HG03095 (cell line): Measurements from ENCODE around the gene PNMT.
"Not testable (repeated sequence)": the region's sequence is repeated elsewhere in the genome, so short reads cannot be mapped to it uniquely, and the experiment has no call there.

ENCODE experiments used
- ATAC-seq: cut with Tn5 transposase; IDR thresholded peaks from one replicate; pipeline ENCODE4 v1.9.1; 2021; ENCODE audit warnings: moderate library complexity; ENCODE audit not compliant: unreplicated experiment

Gene PNMT

GRCh38 chr17:39704821-39705551, 36.7 kb downstream of the PNMT start:
- ATAC-seq = no peak

- ATAC-seq = no peak
Observed at GRCh38 chr17:39705786-39706348, 37.6 kb downstream of the PNMT start.

GRCh38 chr17:39706383-39706782, 38.1 kb downstream of the PNMT start:
- ATAC-seq = no peak

GRCh38 chr17:39706921-39707337, 38.7 kb downstream of the PNMT start:
- ATAC-seq = no peak

GRCh38 chr17:39709319-39709997, 41.2 kb downstream of the PNMT start:
- ATAC-seq = no peak

- ATAC-seq = no peak
Observed at GRCh38 chr17:39709998-39710964, 42.0 kb downstream of the PNMT start.

GRCh38 chr17:39711071-39711470, 42.8 kb downstream of the PNMT start:
- ATAC-seq = not testable (repeated sequence)

GRCh38 chr17:39711851-39712250, 43.6 kb downstream of the PNMT start:
- ATAC-seq = no peak

GRCh38 chr17:39714234-39714633, 46.0 kb downstream of the PNMT start:
- ATAC-seq = no peak

- no peak for ATAC-seq
Observed at GRCh38 chr17:39715375-39716072, 47.3 kb downstream of the PNMT start.

- no peak for ATAC-seq
Observed at GRCh38 chr17:39716073-39716818, 48.0 kb downstream of the PNMT start.

- no peak for ATAC-seq
Observed at GRCh38 chr17:39716879-39717536, 48.8 kb downstream of the PNMT start.

- ATAC-seq = no peak
Observed at GRCh38 chr17:39717660-39718059, 49.4 kb downstream of the PNMT start.

- no peak for ATAC-seq
Observed at GRCh38 chr17:39719563-39720355, 51.5 kb downstream of the PNMT start.
